Activated naive CD4-positive, alpha-beta T cell treated with Interleukin-2 at 50 U/mL for 16 hours (primary cell): ENCODE data around the gene LAD1.

Experiments used
- DNase-seq: peaks from one replicate; pipeline ENCODE4 v3.0.0-alpha.2; 2020

Gene LAD1

DNA sequence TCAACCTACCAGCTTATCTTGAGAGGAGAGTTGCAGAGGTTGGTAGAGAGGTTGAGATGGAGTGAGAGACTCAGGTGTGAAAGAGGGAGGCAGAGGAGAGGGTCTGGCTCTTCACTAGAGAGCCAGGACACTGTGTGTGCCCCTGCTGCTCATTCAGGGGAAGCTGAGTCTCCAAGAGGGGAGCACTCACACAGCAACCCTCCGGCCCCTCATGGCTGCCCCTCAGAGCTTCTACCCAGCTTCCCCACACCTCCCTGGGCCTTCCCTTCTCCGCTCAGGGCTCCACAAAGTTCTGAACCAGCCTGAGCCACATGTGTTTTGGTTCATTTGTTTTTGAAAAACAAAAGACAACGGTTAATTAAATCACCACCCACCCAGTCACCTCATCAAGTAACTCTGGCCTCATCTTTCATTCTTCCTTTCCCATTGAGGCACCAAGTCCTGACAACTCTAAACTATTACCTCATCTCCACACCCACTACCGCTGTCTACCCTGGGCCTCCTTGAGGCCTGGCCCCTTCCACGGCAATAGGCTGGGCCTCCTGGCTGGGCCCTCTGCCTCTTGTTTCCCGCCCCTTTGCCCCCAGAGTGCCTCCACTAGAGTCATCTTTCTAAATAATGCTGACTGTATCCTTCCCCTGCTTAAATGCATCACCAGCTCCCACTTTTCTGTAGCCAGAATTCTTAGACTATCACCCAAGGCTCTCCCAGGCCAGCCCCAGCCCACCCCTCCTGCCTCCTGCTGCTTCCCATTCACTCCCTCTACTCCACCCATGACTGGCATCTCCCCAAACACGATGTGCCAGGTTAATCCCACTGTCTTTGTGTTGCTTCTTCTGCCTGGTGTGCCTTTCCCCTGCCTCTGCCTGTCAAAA lies 54.7 kb downstream of the LAD1 start:
- DNase-seq, result no peak

- no peak for DNase-seq
Measured at GRCh38 chr1:201341377-201341776, 57.7 kb downstream of the LAD1 start.

DNA sequence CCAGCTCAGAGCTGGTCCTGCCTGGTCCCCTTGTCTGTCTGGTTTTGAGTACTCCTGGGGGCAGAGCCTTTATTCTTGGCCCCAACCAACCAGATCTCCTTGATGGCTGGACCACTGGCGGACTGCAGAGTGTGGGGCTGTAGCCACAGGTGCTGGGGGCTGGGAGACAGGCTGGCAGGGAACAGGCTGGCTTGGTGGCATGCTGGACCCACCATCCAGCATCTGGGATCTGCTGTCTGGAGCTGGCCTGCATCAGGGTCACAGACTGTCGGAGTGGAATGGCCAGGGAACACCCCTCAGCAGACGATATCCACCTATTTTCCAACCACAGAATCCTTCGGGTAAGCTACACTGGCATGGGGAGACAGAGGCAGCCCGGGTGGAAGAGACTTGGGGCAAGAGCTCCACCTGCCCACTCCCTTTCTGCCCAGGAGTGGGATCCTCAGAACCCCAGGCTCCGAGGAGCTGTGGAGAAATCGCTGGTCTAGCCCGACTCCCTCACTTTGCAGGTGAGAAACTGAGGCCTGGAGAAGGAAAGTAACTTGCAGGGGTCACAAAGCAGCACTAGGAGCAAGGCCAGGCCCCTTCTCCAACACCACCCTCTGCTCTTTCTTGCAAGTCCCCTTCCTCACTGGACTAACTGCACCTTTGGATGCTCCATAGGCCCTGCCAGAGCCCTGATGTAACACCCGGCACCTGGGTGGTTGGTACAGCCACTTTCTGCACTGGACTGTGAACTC lies 62.2 kb downstream of the LAD1 start:
- no peak for DNase-seq

- no peak for DNase-seq
Measured at GRCh38 chr1:201335901-201336300, 63.2 kb downstream of the LAD1 start.

- DNase-seq, result no peak
Measured at GRCh38 chr1:201335174-201335870, 63.8 kb downstream of the LAD1 start.

DNA sequence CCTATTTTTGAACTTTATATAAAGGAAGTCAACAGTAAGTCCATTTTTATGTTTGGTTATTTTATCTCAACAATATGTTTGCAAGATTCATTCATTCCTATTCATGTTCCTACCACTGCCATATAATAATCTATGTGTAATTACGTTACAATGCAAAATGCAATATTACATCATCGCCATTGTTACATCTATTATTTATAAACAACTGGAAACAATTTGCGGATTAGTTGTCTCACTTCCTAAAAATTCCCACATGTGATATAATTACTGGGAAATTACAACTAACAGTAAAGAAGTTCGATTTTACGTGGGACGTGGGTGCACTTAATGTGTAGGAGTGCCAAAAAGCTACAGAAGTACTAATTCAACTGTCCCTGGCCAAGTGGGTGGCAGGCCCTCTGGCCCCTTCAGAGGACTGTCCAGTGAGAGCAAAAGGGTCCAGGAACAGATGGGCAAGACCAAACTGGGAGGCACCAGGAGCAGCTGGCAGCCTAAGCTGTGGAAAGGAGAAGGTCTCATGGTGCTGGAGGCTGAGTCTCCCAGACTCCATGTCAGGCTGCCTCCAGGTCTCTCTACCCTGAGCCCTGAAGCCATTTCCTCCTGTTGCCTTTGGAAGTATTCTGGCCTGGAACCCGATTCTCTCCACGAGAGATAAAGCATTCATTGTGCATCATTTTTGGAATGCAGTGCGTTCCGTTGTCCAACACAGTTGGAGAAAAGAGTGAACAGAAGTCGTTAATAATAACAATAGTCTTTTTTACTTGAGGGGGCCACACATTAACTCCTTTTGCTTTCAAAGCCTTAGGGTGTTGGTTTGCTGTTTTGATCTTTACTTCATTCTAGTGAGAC lies 64.6 kb downstream of the LAD1 start:
- no peak for DNase-seq

- DNase-seq, result no peak
Measured at GRCh38 chr1:201332616-201333335, 66.3 kb downstream of the LAD1 start.

GRCh38 chr1:201332021-201332420 lies 67.1 kb downstream of the LAD1 start:
- DNase-seq, result no peak

- DNase-seq, result no peak
Measured at GRCh38 chr1:201331166-201331565, 68.0 kb downstream of the LAD1 start.
